ENCODE data around the gene PRMT1. TPM values are rescaled to one million over a fixed set of nuclear protein-coding genes. Genes with fewer than 3 reads are reported as not detected.

The PRMT1 gene
- total and polyA plus RNA-seq, 2 donors (not counting 1 experiment from before 2014, with no cell fraction given): 175 to 310 TPM

DNA sequence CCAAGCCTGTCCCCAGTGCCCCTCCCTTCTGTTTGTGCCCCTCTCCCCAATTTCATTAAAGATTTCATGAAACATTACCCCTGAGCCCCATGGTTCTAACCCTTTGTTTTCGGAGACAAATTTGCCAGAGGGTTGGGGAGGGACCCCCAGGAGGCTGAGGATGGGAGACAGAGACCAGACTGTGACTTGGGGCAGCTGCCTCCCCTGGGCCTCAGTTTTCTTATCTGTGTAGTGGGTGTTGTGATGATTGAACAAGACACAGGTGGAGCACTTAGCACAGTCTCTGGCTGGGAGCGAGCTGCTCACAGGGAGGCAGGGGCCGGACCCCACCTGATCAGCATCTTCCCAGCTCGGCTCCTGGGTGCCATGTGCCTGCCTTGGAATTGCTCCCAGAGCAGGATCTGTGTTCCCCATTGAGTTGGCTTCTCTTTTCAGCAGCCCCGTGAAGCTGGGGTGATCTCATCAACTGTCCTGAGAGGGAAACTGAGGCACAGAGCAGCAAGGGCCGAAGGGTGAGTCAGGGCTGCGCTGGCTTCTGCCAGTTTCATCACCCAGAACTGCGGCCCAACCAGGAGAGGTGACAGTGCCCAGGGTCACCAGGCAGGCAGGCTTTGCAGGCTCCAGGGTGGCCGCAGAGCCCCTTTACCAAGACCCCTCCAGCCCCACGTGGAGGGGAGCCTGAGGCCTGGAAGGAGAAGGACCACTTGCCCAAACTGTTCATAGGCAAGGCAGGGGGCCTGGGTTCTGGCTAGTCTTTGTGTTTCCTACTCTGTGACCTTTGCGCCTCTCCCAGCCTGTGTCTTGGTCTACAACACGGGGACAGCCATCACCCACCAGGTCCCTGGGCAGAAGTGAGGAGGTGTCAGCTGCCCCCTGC is 18.3 kb upstream of the PRMT1 start:
- no peak overlapping the region for H3K27ac ChIP-seq (ENCODE audit: low read length in 2 of 2)
- ChIA-PET CTCF (no interaction called here), POLR2A (interaction anchor here (1.0 kb wide), 1 partner anchor 15 kb away, joined by 3 read pairs; no protein-coding TSS in a partner anchor)

More for the DNA sequence above, 18.3 kb upstream of the PRMT1 start:
- DNase-seq (no peak), ATAC-seq (ENCODE audit: low read depth) (no peak)
- Histone ChIP-seq H3K4me3 (ENCODE audit: control extremely low read depth in 1 of 5, extremely low read depth in 1 of 5, insufficient read depth in 1 of 5, low read depth in 2 of 5, low read length in 4 of 5) (no peak overlapping the region), H3K4me2 (replicated peaks; ENCODE audit: low read depth, low read length, poor library complexity, severe bottlenecking) (no peak overlapping the region), H3K9ac (ENCODE audit: low read length) (no peak overlapping the region), H4K20me1 (ENCODE audit: control insufficient read depth, insufficient read depth, low read length, poor library complexity, severe bottlenecking) (peaks cover 82% of the 10 kb centered on the region), H2AFZ (ENCODE audit: insufficient read depth, low read depth, low read length, poor library complexity, severe bottlenecking) (no peak overlapping the region), H3K36me3 (replicated peaks in 1 of 2; ENCODE audit: control extremely low read depth in 1 of 2, control insufficient read depth in 1 of 2, extremely low read depth in 1 of 2, insufficient read depth in 2 of 2, low read length in 1 of 2) (peaks cover 3 to 82% of the 10 kb centered on the region in 2 experiments), H3K27me3 (replicated peaks in 1 of 4; ENCODE audit: control extremely low read depth in 1 of 4, control insufficient read depth in 3 of 4, insufficient read depth in 4 of 4, low read length in 3 of 4) (no peaks in the 10 kb centered on the region), H3K4me1 (ENCODE audit: control insufficient read depth in 2 of 2, insufficient read depth in 2 of 2, low read length in 2 of 2) (peaks cover 4 to 11% of the 10 kb centered on the region in 2 donors), H3K9me3 (ENCODE audit: control extremely low read depth in 1 of 3, control insufficient read depth in 2 of 3, insufficient read depth in 1 of 3, low read length in 2 of 3) (no peaks in the 10 kb centered on the region), H3K79me2 (ENCODE audit: control insufficient read depth, insufficient read depth, low read length) (peaks cover 38% of the 10 kb centered on the region)
- intact Hi-C loops (cut with micrococcal nuclease): no loop called here
- no peaks in the 10 kb centered on the region for H3K27me3 Mint-ChIP-seq
- peaks cover 10% of the 10 kb centered on the region for H3K4me1 Mint-ChIP-seq
- 93% methylated on average over 10 of the region's 12 CpGs for WGBS (ENCODE audit: insufficient coverage)
- H3K4me3 Mint-ChIP-seq: no peak overlapping the region
- TF ChIP-seq, protein P1, sequence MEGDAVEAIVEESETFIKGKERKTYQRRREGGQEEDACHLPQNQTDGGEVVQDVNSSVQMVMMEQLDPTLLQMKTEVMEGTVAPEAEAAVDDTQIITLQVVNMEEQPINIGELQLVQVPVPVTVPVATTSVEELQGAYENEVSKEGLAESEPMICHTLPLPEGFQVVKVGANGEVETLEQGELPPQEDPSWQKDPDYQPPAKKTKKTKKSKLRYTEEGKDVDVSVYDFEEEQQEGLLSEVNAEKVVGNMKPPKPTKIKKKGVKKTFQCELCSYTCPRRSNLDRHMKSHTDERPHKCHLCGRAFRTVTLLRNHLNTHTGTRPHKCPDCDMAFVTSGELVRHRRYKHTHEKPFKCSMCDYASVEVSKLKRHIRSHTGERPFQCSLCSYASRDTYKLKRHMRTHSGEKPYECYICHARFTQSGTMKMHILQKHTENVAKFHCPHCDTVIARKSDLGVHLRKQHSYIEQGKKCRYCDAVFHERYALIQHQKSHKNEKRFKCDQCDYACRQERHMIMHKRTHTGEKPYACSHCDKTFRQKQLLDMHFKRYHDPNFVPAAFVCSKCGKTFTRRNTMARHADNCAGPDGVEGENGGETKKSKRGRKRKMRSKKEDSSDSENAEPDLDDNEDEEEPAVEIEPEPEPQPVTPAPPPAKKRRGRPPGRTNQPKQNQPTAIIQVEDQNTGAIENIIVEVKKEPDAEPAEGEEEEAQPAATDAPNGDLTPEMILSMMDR (IDR thresholded peaks at IDR 0.05): no peak
- no peak for TF ChIP-seq EZH2 (IDR thresholded peaks at IDR 0.05; ENCODE audit: borderline replicate concordance, insufficient read depth, low read depth, low read length, poor library complexity, severe bottlenecking)
- H3K9me3 Mint-ChIP-seq (ENCODE audit: insufficient read depth): no peaks in the 10 kb centered on the region
- H3K27ac Mint-ChIP-seq: no peak overlapping the region

Measured in B cell (primary cell).